GM12875 (cell line): ENCODE measurements around the gene NR1H3.

Source experiments
- H3K4me3 ChIP-seq: one replicate; pipeline ENCODE4 v1.5.1; 2011; ENCODE audit warnings: low read depth, low read length, control low read depth
- TF ChIP-seq, protein P1 (sequence below): IDR thresholded peaks from 2 replicates; pipeline ENCODE4 v1.5.1; 2011; ENCODE audit warnings: low read depth, mild to moderate bottlenecking, control low read depth, inconsistent platforms, low read length, moderate library complexity, borderline replicate concordance; ENCODE audit not compliant: insufficient read depth

The NR1H3 gene

DNA sequence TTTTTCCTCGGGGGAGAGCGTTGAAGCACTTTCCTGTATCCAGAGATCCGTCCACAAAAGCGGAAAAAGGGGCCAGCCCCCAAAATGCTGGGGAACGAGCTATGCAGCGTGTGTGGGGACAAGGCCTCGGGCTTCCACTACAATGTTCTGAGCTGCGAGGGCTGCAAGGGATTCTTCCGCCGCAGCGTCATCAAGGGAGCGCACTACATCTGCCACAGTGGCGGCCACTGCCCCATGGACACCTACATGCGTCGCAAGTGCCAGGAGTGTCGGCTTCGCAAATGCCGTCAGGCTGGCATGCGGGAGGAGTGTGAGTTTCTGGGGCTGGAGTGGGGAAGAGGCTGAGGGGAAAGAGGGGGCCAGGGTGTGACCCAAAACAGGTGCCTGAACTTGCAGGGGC is 2.6 kb downstream of the NR1H3 start:
- TF ChIP-seq, protein P1, sequence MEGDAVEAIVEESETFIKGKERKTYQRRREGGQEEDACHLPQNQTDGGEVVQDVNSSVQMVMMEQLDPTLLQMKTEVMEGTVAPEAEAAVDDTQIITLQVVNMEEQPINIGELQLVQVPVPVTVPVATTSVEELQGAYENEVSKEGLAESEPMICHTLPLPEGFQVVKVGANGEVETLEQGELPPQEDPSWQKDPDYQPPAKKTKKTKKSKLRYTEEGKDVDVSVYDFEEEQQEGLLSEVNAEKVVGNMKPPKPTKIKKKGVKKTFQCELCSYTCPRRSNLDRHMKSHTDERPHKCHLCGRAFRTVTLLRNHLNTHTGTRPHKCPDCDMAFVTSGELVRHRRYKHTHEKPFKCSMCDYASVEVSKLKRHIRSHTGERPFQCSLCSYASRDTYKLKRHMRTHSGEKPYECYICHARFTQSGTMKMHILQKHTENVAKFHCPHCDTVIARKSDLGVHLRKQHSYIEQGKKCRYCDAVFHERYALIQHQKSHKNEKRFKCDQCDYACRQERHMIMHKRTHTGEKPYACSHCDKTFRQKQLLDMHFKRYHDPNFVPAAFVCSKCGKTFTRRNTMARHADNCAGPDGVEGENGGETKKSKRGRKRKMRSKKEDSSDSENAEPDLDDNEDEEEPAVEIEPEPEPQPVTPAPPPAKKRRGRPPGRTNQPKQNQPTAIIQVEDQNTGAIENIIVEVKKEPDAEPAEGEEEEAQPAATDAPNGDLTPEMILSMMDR = no peak
- no peak overlapping the region for H3K4me3 ChIP-seq

DNA sequence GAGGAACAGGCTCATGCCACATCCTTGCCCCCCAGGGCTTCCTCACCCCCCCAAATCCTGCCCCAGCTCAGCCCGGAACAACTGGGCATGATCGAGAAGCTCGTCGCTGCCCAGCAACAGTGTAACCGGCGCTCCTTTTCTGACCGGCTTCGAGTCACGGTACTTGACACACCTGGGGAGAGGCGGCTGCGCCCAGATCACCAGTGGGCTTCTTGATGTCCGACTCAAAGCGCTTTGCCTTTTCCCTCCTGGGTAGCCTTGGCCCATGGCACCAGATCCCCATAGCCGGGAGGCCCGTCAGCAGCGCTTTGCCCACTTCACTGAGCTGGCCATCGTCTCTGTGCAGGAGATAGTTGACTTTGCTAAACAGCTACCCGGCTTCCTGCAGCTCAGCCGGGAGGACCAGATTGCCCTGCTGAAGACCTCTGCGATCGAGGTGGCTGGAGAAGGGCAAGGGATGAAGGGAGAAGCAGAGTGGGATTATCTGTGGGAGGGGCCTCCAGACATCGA is 3.5 kb downstream of the NR1H3 start:
- TF ChIP-seq, protein P1 = no peak
- H3K4me3 ChIP-seq = no peak overlapping the region

DNA sequence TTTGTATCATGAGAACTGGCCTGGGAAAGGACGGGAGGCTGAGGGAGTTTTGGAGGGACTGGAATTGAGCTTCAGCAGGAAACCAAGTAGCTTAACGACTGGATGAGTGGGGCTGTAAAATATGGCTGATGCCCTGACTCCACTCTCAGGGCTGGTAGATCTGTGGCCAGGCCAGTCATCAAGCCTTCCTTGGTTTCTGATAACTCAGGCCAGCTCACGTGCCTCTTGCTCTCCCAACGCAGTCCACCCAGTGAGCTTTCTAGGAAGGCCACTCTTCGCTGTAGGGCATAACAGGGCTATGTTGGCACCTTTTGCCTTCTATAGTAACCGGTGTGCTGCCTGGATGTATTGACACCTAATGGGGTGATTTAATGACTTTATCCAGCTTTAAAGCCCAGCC is 6.3 kb downstream of the NR1H3 start:
- no peak overlapping the region for H3K4me3 ChIP-seq
- TF ChIP-seq, protein P1 = no peak

DNA sequence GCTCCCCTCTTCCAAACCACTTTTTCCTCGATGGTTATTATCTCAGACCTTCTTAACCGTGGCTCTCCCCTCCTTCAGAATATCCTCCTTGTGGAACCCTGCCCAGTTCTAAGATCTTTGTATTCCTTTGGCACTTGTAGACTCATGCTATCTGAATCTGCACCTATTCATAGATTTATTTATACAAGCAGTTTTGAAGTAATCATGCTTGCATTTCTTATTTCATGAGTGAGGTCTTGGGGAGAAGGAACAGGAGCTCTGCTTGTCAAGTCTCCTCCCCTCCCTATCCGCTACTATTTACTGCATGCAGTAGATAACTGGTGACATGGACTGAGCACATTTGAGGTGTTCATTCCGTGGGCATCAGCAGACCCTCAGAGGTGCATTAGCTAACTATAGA is 6.7 kb downstream of the NR1H3 start:
- TF ChIP-seq, protein P1 = no peak
- H3K4me3 ChIP-seq = no peak overlapping the region

DNA sequence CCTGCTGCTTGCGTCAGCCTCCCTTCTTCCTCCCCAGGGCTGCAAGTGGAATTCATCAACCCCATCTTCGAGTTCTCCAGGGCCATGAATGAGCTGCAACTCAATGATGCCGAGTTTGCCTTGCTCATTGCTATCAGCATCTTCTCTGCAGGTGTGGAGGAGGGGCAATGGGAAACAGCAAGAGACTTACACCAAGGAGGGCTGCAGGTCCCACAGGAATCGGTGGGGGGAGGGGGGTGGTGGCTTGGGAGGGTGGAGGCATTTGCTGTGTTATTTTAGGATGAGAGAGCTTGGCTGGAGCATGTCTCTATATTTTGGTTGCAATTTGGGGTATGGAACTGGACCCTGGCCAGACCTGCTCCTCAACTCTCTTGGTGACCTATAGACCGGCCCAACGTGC is 10.1 kb downstream of the NR1H3 start:
- H3K4me3 ChIP-seq = no peak overlapping the region
- TF ChIP-seq, protein P1 = no peak

DNA sequence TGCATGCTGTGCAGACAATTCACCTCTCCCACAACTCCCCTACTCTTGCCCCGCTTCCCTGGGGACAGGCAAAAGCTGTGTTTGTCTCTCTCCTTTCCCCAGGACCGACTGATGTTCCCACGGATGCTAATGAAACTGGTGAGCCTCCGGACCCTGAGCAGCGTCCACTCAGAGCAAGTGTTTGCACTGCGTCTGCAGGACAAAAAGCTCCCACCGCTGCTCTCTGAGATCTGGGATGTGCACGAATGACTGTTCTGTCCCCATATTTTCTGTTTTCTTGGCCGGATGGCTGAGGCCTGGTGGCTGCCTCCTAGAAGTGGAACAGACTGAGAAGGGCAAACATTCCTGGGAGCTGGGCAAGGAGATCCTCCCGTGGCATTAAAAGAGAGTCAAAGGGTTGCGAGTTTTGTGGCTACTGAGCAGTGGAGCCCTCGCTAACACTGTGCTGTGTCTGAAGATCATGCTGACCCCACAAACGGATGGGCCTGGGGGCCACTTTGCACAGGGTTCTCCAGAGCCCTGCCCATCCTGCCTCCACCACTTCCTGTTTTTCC is 10.7 kb downstream of the NR1H3 start:
- no peak overlapping the region for H3K4me3 ChIP-seq
- TF ChIP-seq, protein P1 = no peak

DNA sequence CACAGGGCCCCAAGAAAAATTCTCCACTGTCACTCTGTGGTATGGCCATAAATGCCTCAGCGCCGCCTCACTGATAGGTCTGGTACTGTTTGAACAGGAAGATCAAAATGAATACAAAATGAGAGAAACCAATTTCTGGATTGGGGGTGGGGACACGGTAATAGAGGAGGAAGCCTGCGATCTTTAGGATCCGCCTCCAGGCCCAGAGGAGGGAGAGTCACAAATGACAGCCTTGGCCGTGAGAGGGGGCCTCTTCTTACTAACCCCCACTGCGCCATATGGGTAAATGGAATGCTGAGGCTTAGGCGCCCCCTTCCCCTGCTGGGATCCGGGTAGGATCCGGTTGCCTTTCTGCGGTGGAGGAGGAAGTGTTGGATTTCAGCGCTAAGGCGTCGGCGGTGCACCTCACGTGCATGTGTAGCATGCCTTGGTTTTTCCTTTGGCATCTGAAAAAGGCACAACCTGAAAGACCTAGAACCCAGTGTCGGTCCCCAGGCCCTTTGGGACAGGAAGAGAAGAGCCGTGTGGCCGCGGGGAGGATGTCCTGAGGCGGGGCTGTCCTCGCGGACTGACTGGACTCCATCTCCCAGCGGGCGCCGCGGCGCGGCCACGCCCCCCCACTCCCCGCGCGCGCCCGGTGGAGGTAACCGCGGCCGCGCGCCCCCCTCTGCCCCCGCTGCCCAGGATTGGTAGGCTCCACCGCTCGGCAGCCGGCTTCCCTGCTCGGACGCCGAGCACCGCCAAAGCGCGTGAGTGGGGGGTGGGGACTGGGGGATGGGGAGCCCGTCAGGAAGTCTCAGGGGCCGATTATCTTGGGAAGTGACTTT is 11.4 kb downstream of the NR1H3 start:
- TF ChIP-seq, protein P1 = no peak
- H3K4me3 ChIP-seq = peak overlapping the region; percentile 85
